ENCODE results near the gene SESTD1. TPM values are rescaled to one million over a fixed set of nuclear protein-coding genes. Genes with fewer than 3 reads are reported as not detected.

SESTD1 gene
- total RNA-seq, 1 experiment from 2014 or later = 26.9 TPM

DNA sequence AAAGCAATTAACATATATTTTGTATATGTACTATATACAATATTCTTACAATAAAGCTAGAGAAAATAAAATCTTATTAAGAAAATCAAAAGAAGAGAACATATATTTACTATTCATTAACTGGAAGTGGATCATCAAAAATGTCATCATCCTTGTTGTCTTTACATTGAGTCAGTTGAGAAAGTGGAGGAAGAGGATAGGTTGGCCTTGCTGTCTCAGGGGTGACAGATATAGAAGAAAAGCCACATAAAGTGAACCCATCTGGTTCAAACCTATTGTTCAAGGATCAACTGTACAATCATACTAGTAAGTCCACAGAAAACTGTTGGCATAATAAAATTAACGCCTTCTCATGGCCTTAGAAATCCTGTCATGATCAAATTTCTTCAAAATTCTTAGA, 26.6 kb downstream of the SESTD1 start:
- Histone ChIP-seq H3K4me3 (ENCODE audit: low read depth, low read length, poor library complexity, severe bottlenecking) (no peak overlapping the region), H3K27ac (ENCODE audit: low read depth, low read length, poor library complexity, severe bottlenecking) (no peak overlapping the region), H3K4me1 (ENCODE audit: insufficient read depth, low read length, poor library complexity, severe bottlenecking) (peaks cover 11% of the 10 kb centered on the region), H3K27me3 (replicated peaks; ENCODE audit: insufficient read depth, low read depth, low read length, poor library complexity) (no peaks in the 10 kb centered on the region), H3K36me3 (ENCODE audit: insufficient read depth, low read length, poor library complexity, severe bottlenecking) (no peaks in the 10 kb centered on the region), H3K9me3 (ENCODE audit: low read depth, low read length, poor library complexity, severe bottlenecking) (no peaks in the 10 kb centered on the region)
- CTCF ChIA-PET = no interaction called here
- POLR2A ChIA-PET (ENCODE audit: low non-redundant PET) = no interaction called here
- TF ChIP-seq EZH2 (IDR thresholded peaks at IDR 0.05; ENCODE audit: borderline replicate concordance, low read depth, low read length, poor library complexity, severe bottlenecking) = no peak
- TF ChIP-seq, protein P1, sequence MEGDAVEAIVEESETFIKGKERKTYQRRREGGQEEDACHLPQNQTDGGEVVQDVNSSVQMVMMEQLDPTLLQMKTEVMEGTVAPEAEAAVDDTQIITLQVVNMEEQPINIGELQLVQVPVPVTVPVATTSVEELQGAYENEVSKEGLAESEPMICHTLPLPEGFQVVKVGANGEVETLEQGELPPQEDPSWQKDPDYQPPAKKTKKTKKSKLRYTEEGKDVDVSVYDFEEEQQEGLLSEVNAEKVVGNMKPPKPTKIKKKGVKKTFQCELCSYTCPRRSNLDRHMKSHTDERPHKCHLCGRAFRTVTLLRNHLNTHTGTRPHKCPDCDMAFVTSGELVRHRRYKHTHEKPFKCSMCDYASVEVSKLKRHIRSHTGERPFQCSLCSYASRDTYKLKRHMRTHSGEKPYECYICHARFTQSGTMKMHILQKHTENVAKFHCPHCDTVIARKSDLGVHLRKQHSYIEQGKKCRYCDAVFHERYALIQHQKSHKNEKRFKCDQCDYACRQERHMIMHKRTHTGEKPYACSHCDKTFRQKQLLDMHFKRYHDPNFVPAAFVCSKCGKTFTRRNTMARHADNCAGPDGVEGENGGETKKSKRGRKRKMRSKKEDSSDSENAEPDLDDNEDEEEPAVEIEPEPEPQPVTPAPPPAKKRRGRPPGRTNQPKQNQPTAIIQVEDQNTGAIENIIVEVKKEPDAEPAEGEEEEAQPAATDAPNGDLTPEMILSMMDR (conservative IDR thresholded peaks at IDR 0.05; ENCODE audit: low read depth, low read length) = no peak
- DNase-seq (ENCODE audit: low spot score) = no peak
- intact Hi-C loops (cut with micrococcal nuclease; ENCODE audit: unreplicated experiment) = no loop called here
- BruUV-seq (replicated peaks) = no TSS peak

DNA sequence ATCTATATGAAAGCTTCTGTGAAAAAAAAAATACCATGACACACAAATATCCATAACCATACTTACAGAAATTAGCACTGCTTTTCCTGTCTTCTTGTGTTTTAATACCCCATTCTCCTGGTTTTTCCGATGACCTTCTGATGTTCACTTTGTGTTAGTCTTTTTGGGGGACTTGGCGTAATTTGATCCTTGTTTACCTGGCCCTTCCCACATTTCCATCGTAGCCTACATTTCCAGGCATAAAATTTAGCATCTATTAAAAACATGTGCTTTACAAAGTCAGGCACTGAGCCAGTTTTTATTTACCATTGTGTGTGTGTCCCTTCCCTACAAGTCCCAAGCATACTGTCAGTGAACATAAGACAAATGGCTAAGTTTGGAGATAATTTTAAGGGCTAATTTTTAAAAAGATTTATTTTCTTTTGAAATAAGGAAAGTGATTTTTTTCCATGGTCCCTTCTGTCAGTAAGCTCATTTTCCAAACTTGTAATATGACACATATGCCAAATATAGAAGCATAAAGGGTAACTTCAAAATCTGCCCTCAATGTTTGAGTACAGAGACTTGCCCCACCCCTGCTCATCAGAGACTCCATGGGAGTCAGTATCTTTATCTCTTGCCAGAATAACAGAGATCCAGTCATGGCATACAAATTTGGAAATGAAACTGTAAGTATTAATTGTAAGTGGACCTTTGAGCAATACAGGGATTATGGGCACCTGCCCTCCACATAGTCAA, 27.3 kb downstream of the SESTD1 start:
- ChIA-PET POLR2A (ENCODE audit: low non-redundant PET) (no interaction called here), CTCF (no interaction called here)
- Histone ChIP-seq H3K36me3 (ENCODE audit: insufficient read depth, low read length, poor library complexity, severe bottlenecking) (no peaks in the 10 kb centered on the region), H3K27ac (ENCODE audit: low read depth, low read length, poor library complexity, severe bottlenecking) (no peak overlapping the region), H3K27me3 (replicated peaks; ENCODE audit: insufficient read depth, low read depth, low read length, poor library complexity) (no peaks in the 10 kb centered on the region), H3K4me3 (ENCODE audit: low read depth, low read length, poor library complexity, severe bottlenecking) (no peak overlapping the region), H3K4me1 (ENCODE audit: insufficient read depth, low read length, poor library complexity, severe bottlenecking) (peaks cover 11% of the 10 kb centered on the region), H3K9me3 (ENCODE audit: low read depth, low read length, poor library complexity, severe bottlenecking) (no peaks in the 10 kb centered on the region)
- TF ChIP-seq, protein P1 (conservative IDR thresholded peaks at IDR 0.05; ENCODE audit: low read depth, low read length) = no peak
- no peak for TF ChIP-seq EZH2 (IDR thresholded peaks at IDR 0.05; ENCODE audit: borderline replicate concordance, low read depth, low read length, poor library complexity, severe bottlenecking)
- intact Hi-C loops (cut with micrococcal nuclease; ENCODE audit: unreplicated experiment) = no loop called here
- DNase-seq (ENCODE audit: low spot score) = no peak
- no TSS peak for BruUV-seq (replicated peaks)

DNA sequence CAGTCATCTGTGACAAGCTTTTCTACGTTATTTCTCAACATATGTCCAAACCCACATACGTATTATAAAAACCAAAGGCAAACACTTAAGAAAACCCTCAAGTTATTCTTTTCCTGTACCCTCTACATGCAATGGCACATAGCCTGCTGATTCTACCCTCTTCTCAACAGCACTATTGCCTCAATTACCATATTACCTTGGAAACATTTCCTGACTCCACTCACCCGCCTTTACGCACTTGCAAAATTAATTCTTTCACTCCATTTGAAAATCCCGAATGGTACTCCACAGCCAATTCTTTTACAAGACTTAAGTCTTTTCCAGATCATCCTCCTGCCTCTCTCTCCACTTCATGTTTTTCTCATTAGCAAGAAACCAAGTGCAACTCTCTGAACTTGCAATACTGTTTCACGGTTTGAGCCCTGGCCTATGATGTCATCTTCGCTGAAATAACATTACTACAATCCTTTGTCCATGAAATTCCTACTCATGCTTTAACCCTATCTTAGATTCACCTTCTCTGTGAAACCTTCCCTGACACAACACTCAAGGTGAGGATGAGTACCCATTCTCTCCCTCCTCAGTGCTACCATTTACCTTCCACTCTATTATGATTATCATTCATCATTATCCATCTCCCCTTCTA, 29.0 kb downstream of the SESTD1 start:
- H3K27me3 ChIP-seq (replicated peaks; ENCODE audit: insufficient read depth, low read depth, low read length, poor library complexity) = no peaks in the 10 kb centered on the region
- intact Hi-C loops (cut with micrococcal nuclease; ENCODE audit: unreplicated experiment) = no loop called here
- peak; percentile 38 for DNase-seq (ENCODE audit: low spot score)
- TF ChIP-seq, protein P1 (conservative IDR thresholded peaks at IDR 0.05; ENCODE audit: low read depth, low read length) = no peak
- TF ChIP-seq EZH2 (IDR thresholded peaks at IDR 0.05; ENCODE audit: borderline replicate concordance, low read depth, low read length, poor library complexity, severe bottlenecking) = no peak
- CTCF ChIA-PET = no interaction called here
- no TSS peak for BruUV-seq (replicated peaks)
- no peaks in the 10 kb centered on the region for H3K9me3 ChIP-seq (ENCODE audit: low read depth, low read length, poor library complexity, severe bottlenecking)
- no peak overlapping the region for H3K4me3 ChIP-seq (ENCODE audit: low read depth, low read length, poor library complexity, severe bottlenecking)
- H3K4me1 ChIP-seq (ENCODE audit: insufficient read depth, low read length, poor library complexity, severe bottlenecking) = peaks cover 11% of the 10 kb centered on the region
- H3K27ac ChIP-seq (ENCODE audit: low read depth, low read length, poor library complexity, severe bottlenecking) = no peak overlapping the region
- H3K36me3 ChIP-seq (ENCODE audit: insufficient read depth, low read length, poor library complexity, severe bottlenecking) = no peaks in the 10 kb centered on the region
- POLR2A ChIA-PET (ENCODE audit: low non-redundant PET) = no interaction called here

All from A673 (cell line).